B cell (primary cell): ENCODE measurements around the gene TLE5. TPM values are rescaled to one million over a fixed set of nuclear protein-coding genes. Genes with fewer than 3 reads are reported as not detected.
A peak's percentile ranks its signal among the peaks of the same experiment; 100 is the strongest.
"Not testable (repeated sequence)": the region's sequence is repeated elsewhere in the genome, so short reads cannot be mapped to it uniquely, and the experiment has no call there.

ENCODE experiments used
- ATAC-seq: fragments of 200-7000 bp; cut with Tn5 transposase; one replicate; pipeline ENCODE4 v1.10.0; 2021; ENCODE audit warnings: low read depth, mild to moderate bottlenecking, moderate number of reproducible peaks, moderate library complexity
- CTCF ChIA-PET: fragments of 350-600 bp; sonication (Branson Sonifier 250); formaldehyde crosslinking; loops from one replicate; lab custom pipeline; 2021; ENCODE audit warnings: antibody characterized with exemption, inconsistent platforms; lab: Charles Lee
- POLR2A ChIA-PET: fragments of 350-600 bp; sonication (Branson Sonifier 250); formaldehyde crosslinking; loops from one replicate; lab custom pipeline; 2021; ENCODE audit warnings: antibody characterized with exemption; lab: Charles Lee
- DNase-seq: peaks from one replicate; pipeline ENCODE4 v3.0.0; 2013
- H2AFZ ChIP-seq: 2 replicates; pipeline ENCODE4 v1.6.1; 2012; ENCODE audit warnings: mild to moderate bottlenecking, low read depth, low read length; ENCODE audit not compliant: insufficient read depth, poor library complexity, severe bottlenecking
- H3K27ac ChIP-seq, 2 donors: 1 replicate in 1 of 2; 2 replicates in 1 of 2; pipeline ENCODE4 v1.5.1; 2012 to 2013; ENCODE audit warnings: low read length in 2 of 2, mild to moderate bottlenecking in 2 of 2, moderate library complexity in 1 of 2
- H3K27me3 ChIP-seq, 4 experiments: fragments of 200-600 bp in 1 of 4; sonication (generic) in 1 of 4; replicated peaks in 1 of 4; 1 replicate in 2 of 4; 2 replicates in 2 of 4; pipeline versions ENCODE4 v1.6.1 to v1.7.0; 2013 to 2016; ENCODE audit warnings: low read length in 3 of 4, mild to moderate bottlenecking in 2 of 4, mixed read lengths in 1 of 4, moderate library complexity in 1 of 4; ENCODE audit not compliant: insufficient read depth in 4 of 4, control insufficient read depth in 3 of 4; ENCODE audit errors: control extremely low read depth in 1 of 4
- H3K36me3 ChIP-seq, 2 experiments: replicated peaks in 1 of 2; 1 replicate in 1 of 2; 2 replicates in 1 of 2; pipeline versions ENCODE4 v1.6.1 to v1.7.1; 2013; ENCODE audit warnings: low read length in 1 of 2; ENCODE audit not compliant: insufficient read depth in 2 of 2, control insufficient read depth in 1 of 2; ENCODE audit errors: control extremely low read depth in 1 of 2, extremely low read depth in 1 of 2
- H3K4me1 ChIP-seq, 2 donors: fragments of 200-600 bp in 1 of 2; sonication (generic) in 1 of 2; 1 replicate in 1 of 2; 2 replicates in 1 of 2; pipeline versions ENCODE4 v1.5.1 to v1.6.1; 2013 to 2017; ENCODE audit warnings: low read length in 2 of 2; ENCODE audit not compliant: control insufficient read depth in 2 of 2, insufficient read depth in 2 of 2
- H3K4me2 ChIP-seq: replicated peaks from 2 replicates; pipeline ENCODE3; 2012; ENCODE audit warnings: mild to moderate bottlenecking, low read depth, low read length; ENCODE audit not compliant: poor library complexity, severe bottlenecking
- H3K4me3 ChIP-seq, 5 experiments: fragments of 200-600 bp in 1 of 5; sonication (generic) in 1 of 5; 1 replicate in 3 of 5; 2 replicates in 2 of 5; pipeline versions ENCODE4 v1.5.1 to v1.7.0; 2011 to 2016; ENCODE audit warnings: low read length in 4 of 5, mild to moderate bottlenecking in 4 of 5, low read depth in 2 of 5, control low read depth in 1 of 5, moderate library complexity in 1 of 5; ENCODE audit not compliant: insufficient read depth in 1 of 5; ENCODE audit errors: control extremely low read depth in 1 of 5, extremely low read depth in 1 of 5
- H3K79me2 ChIP-seq: fragments of 200-600 bp; sonication (generic); one replicate; pipeline ENCODE4 v1.6.0; 2016; ENCODE audit warnings: low read length; ENCODE audit not compliant: control insufficient read depth, insufficient read depth
- H3K9ac ChIP-seq: fragments of 200-600 bp; sonication (generic); 2 replicates; pipeline ENCODE4 v1.6.1; 2017; ENCODE audit warnings: mild to moderate bottlenecking, low read length, moderate library complexity
- H3K9me3 ChIP-seq, 3 donors: one replicate each; pipeline versions ENCODE4 v1.6.1 to v1.7.1; 2013; ENCODE audit warnings: low read length in 2 of 3; ENCODE audit not compliant: control insufficient read depth in 2 of 3, insufficient read depth in 1 of 3; ENCODE audit errors: control extremely low read depth in 1 of 3
- H4K20me1 ChIP-seq: 2 replicates; pipeline ENCODE4 v1.6.0; 2012; ENCODE audit warnings: mild to moderate bottlenecking, low read length; ENCODE audit not compliant: insufficient read depth, control insufficient read depth, poor library complexity, severe bottlenecking
- H3K27ac Mint-ChIP-seq: one replicate; pipeline ENCODE4 v1.8.0; 2021; ENCODE audit warnings: mixed read lengths
- H3K27me3 Mint-ChIP-seq: one replicate; pipeline ENCODE4 v1.8.0; 2021; ENCODE audit warnings: mixed read lengths
- H3K4me1 Mint-ChIP-seq: one replicate; pipeline ENCODE4 v1.8.0; 2021; ENCODE audit warnings: mixed read lengths
- H3K4me3 Mint-ChIP-seq: one replicate; pipeline ENCODE4 v1.8.0; 2021; ENCODE audit warnings: mixed read lengths
- H3K9me3 Mint-ChIP-seq: one replicate; pipeline ENCODE4 v1.8.0; 2022; ENCODE audit warnings: mixed read lengths; ENCODE audit not compliant: insufficient read depth
- CTCF ChIP-seq: fragments of 200-600 bp; IDR thresholded peaks from one replicate; pipeline ENCODE4 v1.8.0; 2022; ENCODE audit warnings: antibody characterized with exemption, mild to moderate bottlenecking
- EZH2 ChIP-seq: IDR thresholded peaks from 2 replicates; pipeline ENCODE4 v1.6.1; 2012; ENCODE audit warnings: borderline replicate concordance, low read depth, mild to moderate bottlenecking, moderate library complexity, low read length; ENCODE audit not compliant: insufficient read depth, poor library complexity, severe bottlenecking
- WGBS: methylation state at CpG from one replicate; pipeline ENCODE4 v1.1.5; 2013; ENCODE audit warnings: missing lambda C conversion rate; ENCODE audit not compliant: insufficient coverage; 5-methylcytosine and 5-hydroxymethylcytosine counted together
- intact Hi-C: fragments of 100-400 bp; cut with micrococcal nuclease; formaldehyde crosslinking; loops from one replicate; pipeline ENCODE4 v1.10.0; 2022
- polyA plus RNA-seq: library from polyadenylated mRNA; depleted of rRNA; stranded (reverse); fragments of >200 nt; gene quantifications from 2 replicates; pipeline ENCODE4 v1.2.3, GENCODE V29; 2012
- total RNA-seq, 2 donors: library from RNA; stranded (reverse); fragments of 120-200 nt in 1 of 2; gene quantifications; 1 replicate in 1 of 2; 2 replicates in 1 of 2; pipeline versions ENCODE4 v1.2.3 to v1.2.4, GENCODE V29; 2013 to 2022

TLE5 gene
- total and polyA plus RNA-seq, 2 donors (not counting 1 experiment from before 2014, with no cell fraction given): 697 to 1,132 TPM

- H3K9ac ChIP-seq, H3K79me2 ChIP-seq, ATAC-seq, intact Hi-C loops, H2AFZ ChIP-seq, H3K4me3 ChIP-seq, H3K27me3 ChIP-seq, H3K9me3 ChIP-seq, H4K20me1 ChIP-seq, DNase-seq, H3K27ac ChIP-seq, H3K36me3 ChIP-seq, H3K27me3 Mint-ChIP-seq, H3K9me3 Mint-ChIP-seq: not testable (repeated sequence)
- H3K27ac Mint-ChIP-seq: peak overlapping the region; percentile 41
- peaks cover 12 to 21% of the 10 kb centered on the region in 2 donors for H3K4me1 ChIP-seq
- POLR2A ChIA-PET: interaction anchor here (1.6 to 3.7 kb wide), 6 partner anchors 9 to 86 kb away, joined by 6 to 35 read pairs (median 8); partner anchors contain the start of gene TLE5
- H3K4me3 Mint-ChIP-seq: peak overlapping the region; percentile 87
- H3K4me2 ChIP-seq: peak overlapping the region; percentile 98
- CTCF ChIA-PET: interaction anchor here (1.1 to 4.0 kb wide), 10 partner anchors 8 to 75 kb away, joined by 3 to 32 read pairs (median 4); partner anchors contain the start of gene TLE5
- WGBS: 84% methylated on average over 13 of the region's 14 CpGs
- H3K4me1 Mint-ChIP-seq: peaks cover 25% of the 10 kb centered on the region
Observed at GRCh38 chr19:3036977-3037544, 25.2 kb downstream of the TLE5 start.

GRCh38 chr19:3036119-3036976, 25.9 kb downstream of the TLE5 start:
- peak overlapping the region; percentile 65 to 78 for H3K27ac ChIP-seq
- peak overlapping the region; percentile 98 for H3K4me2 ChIP-seq
- TF ChIP-seq CTCF (no peak), EZH2 (no peak)
- Mint-ChIP-seq H3K9me3 (no peaks in the 10 kb centered on the region), H3K4me3 (peak overlapping the region; percentile 87), H3K4me1 (peaks cover 23% of the 10 kb centered on the region), H3K27ac (peak overlapping the region; percentile 92), H3K27me3 (peaks cover 6% of the 10 kb centered on the region)
- H4K20me1 ChIP-seq: no peaks in the 10 kb centered on the region
- DNase-seq: peak; percentile 91
- peaks cover 0 to 2% (median 0%) of the 10 kb centered on the region in 4 experiments for H3K27me3 ChIP-seq
- WGBS: under 1% methylated on average over 44 of the region's 44 CpGs
- H3K9me3 ChIP-seq: no peaks in the 10 kb centered on the region
- intact Hi-C loops: no loop called here
- peak overlapping the region; percentile 83 for H3K9ac ChIP-seq
- H2AFZ ChIP-seq: peak overlapping the region; percentile 85
- ATAC-seq: peak; percentile 52
- ChIA-PET CTCF (interaction anchor here (1.0 to 4.0 kb wide), 19 partner anchors 9 to 149 kb away, joined by 3 to 32 read pairs (median 5); partner anchors contain the start of genes TLE5 and TLE6), POLR2A (interaction anchor here (0.5 to 3.7 kb wide), 16 partner anchors 10 to 1306 kb away, joined by 3 to 35 read pairs (median 6); partner anchors contain the start of genes TLE5, TLE6 and ZNF555)
- H3K4me3 ChIP-seq: peak overlapping the region; percentile 59 to 93 (median 72)
- no peaks in the 10 kb centered on the region for H3K36me3 ChIP-seq
- H3K4me1 ChIP-seq: peaks cover 12 to 19% of the 10 kb centered on the region in 2 donors
- no peaks in the 10 kb centered on the region for H3K79me2 ChIP-seq
